ENCODE data around the gene ACOT11.
"Not testable (repeated sequence)": the region's sequence is repeated elsewhere in the genome, so short reads cannot be mapped to it uniquely, and the experiment has no call there.

ACOT11 gene

DNA sequence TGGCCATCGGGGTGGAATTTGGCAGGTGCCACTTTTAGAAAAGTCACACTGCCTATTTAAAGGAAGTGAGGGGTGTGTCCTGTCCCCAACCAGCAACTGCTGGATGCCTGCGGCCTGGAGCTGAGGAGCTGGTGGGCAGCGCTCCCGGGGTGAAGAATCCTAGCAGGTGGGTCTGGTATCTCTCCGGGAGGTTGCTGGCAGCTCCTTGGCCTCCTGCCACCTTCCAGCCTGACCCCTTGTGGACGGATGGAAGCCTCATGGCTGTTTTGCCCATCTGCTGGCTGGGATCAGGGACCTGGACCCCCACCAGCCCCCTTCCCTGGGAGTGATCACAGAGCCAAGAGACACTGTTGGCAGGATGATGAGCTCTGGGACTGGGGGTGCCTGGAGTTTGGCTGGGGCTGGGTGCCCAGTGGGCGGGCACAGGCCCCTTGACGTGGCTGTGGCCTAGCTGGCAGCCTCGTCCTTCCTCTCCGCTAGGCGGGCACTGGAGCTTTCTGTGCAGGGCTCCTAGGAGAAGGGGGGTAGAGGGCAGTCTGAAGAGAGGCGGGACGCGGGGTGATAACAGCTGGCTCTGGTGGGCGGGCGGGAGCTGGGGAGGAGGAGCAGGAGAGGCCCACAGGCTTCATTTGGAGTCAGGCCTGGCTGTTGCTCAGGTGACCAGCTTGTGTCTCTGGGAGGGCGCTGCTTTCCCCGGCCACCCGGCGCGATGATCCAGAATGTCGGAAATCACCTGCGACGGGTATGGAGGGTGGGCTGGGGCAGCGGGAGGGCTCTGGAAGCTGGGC, at the start of gene ACOT11:
Gene ACOT11, plus strand, starts transcription at position 628 of the 788 bp plus-strand sequence. Its CDS starts 82 bp downstream, at position 710.
- in situ Hi-C loops (cut with HindIII; ENCODE audit: low sequenced_read_pairs): no loop called here

- in situ Hi-C loops (cut with HindIII; ENCODE audit: low sequenced_read_pairs): no loop called here
Observed at GRCh38 chr1:54498383-54499096, 49.5 kb upstream of the ACOT11 start.

GRCh38 chr1:54499097-54499359, 49.0 kb upstream of the ACOT11 start:
- in situ Hi-C loops (cut with HindIII; ENCODE audit: low sequenced_read_pairs): no loop called here

DNA sequence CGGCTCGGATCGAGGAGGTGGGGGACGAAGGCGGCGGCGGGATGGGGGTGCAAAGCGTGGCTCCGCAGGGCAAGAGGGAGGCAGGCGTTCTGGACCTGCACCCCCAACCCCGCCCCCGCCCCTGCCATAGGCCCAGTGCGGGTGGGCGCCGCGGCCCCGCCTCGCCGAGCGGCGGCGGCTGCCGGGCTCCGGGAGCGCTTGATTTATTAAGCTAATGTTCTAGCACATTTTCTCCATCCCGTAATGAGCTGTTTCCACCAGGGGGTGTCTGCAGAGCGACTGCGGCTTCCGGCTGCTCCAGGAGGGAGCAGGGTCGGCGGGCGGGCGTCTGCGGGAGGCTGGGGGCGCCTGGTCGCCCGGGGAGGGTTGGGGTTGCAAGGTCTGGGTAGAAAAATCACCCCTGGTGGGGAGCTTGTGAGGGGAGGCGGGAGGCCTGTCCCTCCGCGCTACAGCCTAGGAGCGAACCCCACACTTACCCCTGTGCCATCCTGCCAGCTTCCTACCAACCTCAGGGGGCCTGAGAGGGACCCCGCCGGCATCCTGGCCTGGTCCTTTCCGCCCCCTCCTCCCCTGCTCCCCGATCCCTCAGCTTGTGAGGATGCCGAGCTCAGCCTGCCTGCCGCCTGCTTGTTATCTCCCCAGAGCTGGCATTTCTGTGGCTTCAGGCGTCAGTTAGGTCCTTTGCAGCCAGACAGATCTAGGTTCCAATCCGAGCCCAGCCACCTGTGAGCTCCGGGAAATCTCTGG, 48.5 kb upstream of the ACOT11 start:
- in situ Hi-C loops (cut with HindIII; ENCODE audit: low sequenced_read_pairs): no loop called here

DNA sequence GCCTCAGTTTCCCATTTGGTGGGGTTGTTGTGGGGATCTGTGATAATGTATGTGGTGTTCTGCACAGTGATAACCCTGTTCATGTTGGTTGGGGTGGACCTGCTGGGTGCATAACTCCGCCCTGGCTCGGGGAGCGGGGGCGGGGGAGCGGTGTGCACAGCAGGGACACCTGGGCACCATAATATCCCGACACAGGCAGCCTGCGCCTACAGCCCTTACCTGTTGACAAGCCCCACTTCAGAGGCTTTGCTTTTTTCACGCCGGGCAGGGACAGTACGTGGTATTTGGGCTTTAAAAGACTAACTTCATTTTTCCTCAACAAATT, 48.0 kb upstream of the ACOT11 start:
- in situ Hi-C loops (cut with HindIII; ENCODE audit: low sequenced_read_pairs): no loop called here

GRCh38 chr1:54501849-54502248, 46.2 kb upstream of the ACOT11 start:
- in situ Hi-C loops (cut with HindIII; ENCODE audit: low sequenced_read_pairs): no loop called here

DNA sequence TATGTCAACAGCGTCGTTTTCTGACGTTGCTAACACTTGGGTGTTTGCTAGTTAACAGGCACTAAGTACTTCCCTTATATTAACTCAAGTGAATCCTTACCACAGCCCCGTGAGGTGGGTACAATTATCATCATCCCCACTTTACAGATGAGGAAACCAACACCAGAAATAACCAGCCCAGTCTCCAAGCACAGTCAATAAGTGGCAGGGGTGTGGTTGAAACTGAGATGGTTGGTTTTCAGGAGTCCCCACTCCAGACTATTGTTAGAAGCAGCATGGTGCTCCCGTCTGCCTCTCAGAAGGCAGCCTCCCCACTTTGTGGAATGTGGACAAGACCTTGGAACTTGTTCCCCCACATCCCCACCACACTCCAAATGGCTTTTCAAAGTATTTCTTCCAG, 45.7 kb upstream of the ACOT11 start:
- in situ Hi-C loops (cut with HindIII; ENCODE audit: low sequenced_read_pairs): no loop called here

DNA sequence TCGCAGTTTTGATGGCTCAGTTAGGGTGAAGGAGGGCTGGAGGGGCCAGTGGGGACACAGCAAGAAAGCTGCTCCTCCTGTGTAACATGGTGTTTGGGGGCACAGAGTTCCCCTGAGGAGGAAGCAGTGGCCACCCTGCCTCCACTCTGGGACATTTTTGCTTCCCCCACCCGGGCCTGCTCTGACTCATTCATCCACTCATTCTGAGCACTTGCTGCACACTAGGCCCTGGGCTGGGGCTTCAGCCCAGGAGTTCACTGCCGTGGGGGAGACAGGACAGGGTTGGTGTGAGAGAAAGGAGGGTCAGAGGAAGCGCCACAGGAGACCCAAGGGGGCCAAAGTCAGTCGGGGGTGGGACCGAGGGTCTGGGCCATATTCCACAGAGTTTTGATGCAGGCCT, 41.4 kb upstream of the ACOT11 start:
- in situ Hi-C loops (cut with HindIII; ENCODE audit: low sequenced_read_pairs): no loop called here

DNA sequence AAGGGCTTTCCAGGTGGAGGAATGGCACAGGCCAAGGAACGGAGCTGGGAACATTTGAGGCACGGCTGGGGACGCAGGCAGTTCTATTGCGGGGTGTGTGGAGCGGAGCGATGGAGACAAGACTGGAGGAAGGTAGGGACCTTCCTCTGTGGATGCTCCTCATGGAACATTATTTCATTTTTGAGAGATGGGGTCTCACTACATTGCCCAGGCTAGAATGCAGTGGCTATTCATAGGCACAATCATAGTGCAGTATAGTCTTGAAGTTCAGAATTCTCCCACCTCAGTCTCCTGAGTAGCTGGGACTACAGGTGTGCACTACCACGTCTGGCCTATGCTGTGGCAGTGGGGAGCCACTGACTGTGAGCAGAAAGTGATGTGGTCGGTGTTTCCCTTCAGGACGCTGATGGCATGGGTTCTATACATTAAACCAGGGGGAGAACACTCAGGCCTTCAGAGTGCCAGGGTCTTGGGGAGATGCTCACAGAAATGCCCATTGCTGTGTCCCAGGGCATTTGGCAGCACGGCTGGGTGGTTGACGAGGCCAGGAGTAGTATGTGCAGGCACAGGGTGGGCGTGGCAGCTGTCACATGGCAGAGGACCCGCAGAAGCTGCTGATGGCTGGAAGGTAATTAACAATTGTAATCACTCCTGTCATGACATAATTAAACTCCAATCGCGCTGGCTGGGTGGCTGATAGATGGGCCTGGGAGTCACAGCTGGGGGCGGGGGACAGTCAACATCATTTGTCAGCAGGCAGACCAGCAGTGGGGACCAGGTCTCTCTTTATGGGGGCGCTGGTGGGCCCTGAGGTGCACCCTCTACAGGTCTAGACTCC, 40.8 kb upstream of the ACOT11 start:
- in situ Hi-C loops (cut with HindIII; ENCODE audit: low sequenced_read_pairs): no loop called here

GRCh38 chr1:54510715-54511270, 37.2 kb upstream of the ACOT11 start:
- in situ Hi-C loops (cut with HindIII; ENCODE audit: low sequenced_read_pairs): no loop called here

DNA sequence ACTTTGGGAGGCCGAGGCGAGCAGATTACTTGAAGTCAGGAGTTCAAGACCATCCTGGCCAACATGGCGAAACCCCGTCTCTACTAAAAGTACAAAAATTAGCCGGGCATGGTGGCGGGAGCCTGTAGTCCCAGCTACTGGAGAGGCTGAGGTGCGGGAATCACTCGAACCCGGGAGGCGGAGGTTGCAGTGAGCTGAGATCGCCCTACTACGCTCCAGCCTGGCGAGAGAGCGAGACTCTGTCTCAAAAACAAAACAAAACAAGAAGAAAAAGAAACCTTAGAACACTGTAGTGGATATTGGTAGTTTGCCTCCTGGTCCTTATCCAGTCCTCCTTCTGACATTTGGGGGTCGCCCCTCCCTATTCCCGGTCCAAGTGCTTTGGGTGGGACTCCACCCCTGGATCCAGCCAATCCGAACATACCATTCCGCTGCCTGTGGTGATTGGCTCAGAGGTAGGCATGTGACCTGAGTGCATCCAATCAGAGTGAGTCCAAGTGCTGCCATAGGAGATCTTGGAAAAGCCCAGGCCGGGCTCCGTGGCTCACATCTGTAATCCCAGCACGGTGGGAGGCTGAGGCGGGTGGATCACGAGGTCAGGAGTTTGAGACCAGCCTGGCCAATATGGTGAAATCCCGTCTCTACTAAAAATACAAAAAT, 34.0 kb upstream of the ACOT11 start:
- in situ Hi-C loops (cut with HindIII; ENCODE audit: low sequenced_read_pairs): not testable (repeated sequence)

- in situ Hi-C loops (cut with HindIII; ENCODE audit: low sequenced_read_pairs): no loop called here
Observed at GRCh38 chr1:54516249-54516920, 31.6 kb upstream of the ACOT11 start.

DNA sequence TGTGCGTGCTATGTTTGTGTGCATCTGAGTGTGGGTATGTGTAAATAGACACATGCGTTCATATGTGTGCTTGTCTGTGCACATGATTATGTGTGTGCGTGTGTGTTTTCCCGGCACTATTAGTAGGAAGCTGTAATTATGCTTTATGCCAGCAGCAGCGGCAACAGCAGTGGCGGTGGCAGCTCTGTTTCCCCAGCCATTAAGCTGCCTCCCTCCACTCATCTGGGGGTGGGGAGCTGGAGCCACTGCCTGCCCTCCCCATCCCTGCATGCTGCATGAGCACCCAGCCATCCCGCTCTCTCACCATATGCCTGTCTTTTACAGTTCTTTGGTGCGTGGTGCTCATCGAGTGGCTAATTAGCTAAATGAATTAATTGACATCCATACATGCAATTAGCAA, 30.5 kb upstream of the ACOT11 start:
- in situ Hi-C loops (cut with HindIII; ENCODE audit: low sequenced_read_pairs): no loop called here

DNA sequence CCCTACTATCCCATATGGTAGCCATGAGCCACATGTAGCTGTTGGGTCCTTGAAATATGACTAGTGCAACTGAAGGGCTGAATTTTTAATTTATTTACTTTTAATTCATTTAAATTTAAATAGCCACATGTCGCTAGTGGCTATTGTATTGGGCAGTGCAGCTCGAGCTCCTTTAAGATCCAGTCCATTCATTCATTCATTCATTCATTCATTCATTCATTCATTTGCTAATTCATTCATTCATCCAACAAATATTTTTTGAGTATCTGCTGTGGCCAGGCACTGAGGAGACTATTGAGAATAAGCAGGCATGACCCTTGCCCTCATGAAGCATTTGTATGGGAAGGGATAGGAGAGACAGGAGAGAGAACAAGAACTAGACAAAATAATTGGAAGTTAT, 29.5 kb upstream of the ACOT11 start:
- in situ Hi-C loops (cut with HindIII; ENCODE audit: low sequenced_read_pairs): no loop called here

DNA sequence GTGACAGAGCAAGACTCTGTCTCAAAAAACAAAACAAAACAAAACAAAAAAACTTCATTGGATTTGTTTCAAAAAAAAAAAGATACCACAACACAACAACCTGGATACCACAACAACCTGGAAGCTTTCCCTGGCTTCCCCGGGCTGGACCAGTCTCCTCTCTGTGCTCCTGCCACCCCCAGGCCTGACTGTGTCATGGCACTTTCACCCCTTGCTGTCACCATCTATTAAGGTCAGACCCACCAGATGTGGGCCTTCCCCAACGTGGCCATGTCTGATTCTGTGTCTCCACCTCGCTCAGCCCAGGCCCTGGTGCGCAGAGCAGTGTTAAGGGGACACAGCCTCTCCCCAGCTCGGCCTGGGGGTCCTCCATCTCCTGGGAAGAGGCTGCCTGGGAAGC, 28.3 kb upstream of the ACOT11 start:
- in situ Hi-C loops (cut with HindIII; ENCODE audit: low sequenced_read_pairs): no loop called here

- in situ Hi-C loops (cut with HindIII; ENCODE audit: low sequenced_read_pairs): no loop called here
Observed at GRCh38 chr1:54520631-54521321, 27.3 kb upstream of the ACOT11 start.

DNA sequence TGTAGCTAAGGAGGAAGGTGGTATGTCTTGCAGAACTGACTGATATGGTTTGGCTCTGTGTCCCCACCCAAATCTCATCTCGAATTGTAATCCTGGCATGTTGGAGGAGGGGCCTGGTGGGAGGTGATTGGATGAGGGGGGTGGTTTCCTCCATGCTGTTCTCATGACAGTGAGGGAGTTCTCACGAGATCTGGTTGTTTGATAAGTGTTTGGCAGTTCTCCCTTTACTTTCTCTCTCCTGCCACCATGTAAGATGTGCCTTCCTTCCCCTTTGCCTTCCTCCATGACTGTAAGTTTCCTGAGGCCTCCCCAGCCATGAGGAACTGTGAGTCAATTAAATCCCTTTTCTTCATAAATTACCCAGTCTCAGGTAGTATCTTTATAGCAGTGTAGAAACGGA, 21.5 kb upstream of the ACOT11 start:
- in situ Hi-C loops (cut with HindIII; ENCODE audit: low sequenced_read_pairs): not testable (repeated sequence)

- in situ Hi-C loops (cut with HindIII; ENCODE audit: low sequenced_read_pairs): no loop called here
Observed at GRCh38 chr1:54528613-54529012, 19.4 kb upstream of the ACOT11 start.

DNA sequence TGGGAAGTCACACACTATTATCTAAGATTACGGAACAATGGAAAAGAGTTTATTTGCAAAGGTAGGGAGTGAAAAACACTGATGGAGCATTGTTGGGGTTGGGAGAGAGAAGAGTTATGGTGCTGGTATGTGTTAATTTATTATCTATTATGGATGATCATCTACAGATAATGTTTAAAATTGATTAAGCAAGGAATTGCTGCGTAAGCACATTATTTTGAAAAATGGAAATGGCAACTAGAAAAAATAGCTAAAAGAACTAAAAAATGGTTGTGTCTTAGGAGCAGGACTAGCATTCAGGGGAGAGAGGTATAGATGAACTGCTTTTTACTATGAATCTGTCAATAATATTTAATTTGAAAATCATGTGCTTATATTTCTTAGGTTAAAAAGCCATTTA, 16.0 kb upstream of the ACOT11 start:
- in situ Hi-C loops (cut with HindIII; ENCODE audit: low sequenced_read_pairs): no loop called here

All from endothelial cell of hepatic sinusoid (primary cell).